GM19193 (cell line): ENCODE results near the gene IRAK4.
A peak's percentile ranks its signal among the peaks of the same experiment; 100 is the strongest.

Source experiments
- POLR2A ChIP-seq: IDR thresholded peaks from 4 replicates; pipeline ENCODE4 v1.6.1; 2011; ENCODE audit not compliant: insufficient read depth, insufficient read length; ENCODE audit errors: extremely low read depth

The IRAK4 gene

GRCh38 chr12:43758247-43758727 lies 464 bp upstream of the IRAK4 start:
- TF ChIP-seq POLR2A, result no peak

- TF ChIP-seq POLR2A, result no peak
Observed at GRCh38 chr12:43760396-43760795, 1.6 kb downstream of the IRAK4 start.

GRCh38 chr12:43761500-43761899 lies 2.7 kb downstream of the IRAK4 start:
- TF ChIP-seq POLR2A, result no peak

GRCh38 chr12:43762596-43762995 lies 3.8 kb downstream of the IRAK4 start:
- no peak for TF ChIP-seq POLR2A

GRCh38 chr12:43763769-43764168 lies 5.0 kb downstream of the IRAK4 start:
- no peak for TF ChIP-seq POLR2A

- no peak for TF ChIP-seq POLR2A
Observed at GRCh38 chr12:43764528-43764927, 5.8 kb downstream of the IRAK4 start.

- no peak for TF ChIP-seq POLR2A
Observed at GRCh38 chr12:43766291-43766690, 7.5 kb downstream of the IRAK4 start.

- TF ChIP-seq POLR2A, result no peak
Observed at GRCh38 chr12:43776498-43776897, 17.7 kb downstream of the IRAK4 start.

- TF ChIP-seq POLR2A, result no peak
Observed at GRCh38 chr12:43786899-43787693, 28.3 kb downstream of the IRAK4 start.

GRCh38 chr12:43789941-43790340 lies 31.2 kb downstream of the IRAK4 start:
- TF ChIP-seq POLR2A, result no peak

GRCh38 chr12:43795716-43796280 lies 37.0 kb downstream of the IRAK4 start:
- no peak for TF ChIP-seq POLR2A

GRCh38 chr12:43797561-43798217 lies 38.9 kb downstream of the IRAK4 start:
- TF ChIP-seq POLR2A, result no peak

- TF ChIP-seq POLR2A, result no peak
Observed at GRCh38 chr12:43805149-43805859, 46.6 kb downstream of the IRAK4 start.

- peak; percentile 95 for TF ChIP-seq POLR2A
Observed at GRCh38 chr12:43805860-43806736, 47.3 kb downstream of the IRAK4 start, which contains the start of gene TWF1. TSS of gene TWF1 (minus strand) at chr12:43806317. CDS start at chr12:43806245, 72 bp downstream.
